ENCODE data around the gene ZNF883.

DNA sequence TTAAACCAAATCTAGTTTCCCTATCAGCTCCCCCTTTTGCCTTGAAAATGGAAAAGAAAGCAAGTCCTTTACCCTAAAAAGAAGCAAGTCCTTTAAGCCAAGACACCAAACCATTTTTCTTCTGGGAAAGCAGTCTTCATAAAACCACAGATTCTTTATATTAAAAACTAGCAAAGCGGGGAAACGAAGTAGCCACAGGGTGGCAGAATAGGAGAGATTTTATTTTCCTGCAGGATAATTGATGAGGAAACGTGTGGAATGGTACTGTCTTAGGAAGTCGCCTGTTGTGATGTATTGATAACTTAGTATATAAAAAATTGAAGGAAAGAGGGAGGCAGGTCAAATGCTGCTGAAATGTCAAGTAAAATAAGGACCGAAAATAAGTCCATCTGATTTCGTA is 41.1 kb downstream of the ZNF883 start:
- no peak for TF ChIP-seq SIN3A (IDR thresholded peaks at IDR 0.05; ENCODE audit: borderline replicate concordance, insufficient read depth, low read length)
- TF ChIP-seq TAF1 (IDR thresholded peaks at IDR 0.05; ENCODE audit: borderline replicate concordance, insufficient read depth, low read length): no peak
- no peak for TF ChIP-seq POLR2AphosphoS5 (IDR thresholded peaks at IDR 0.05; ENCODE audit: low read depth, low read length)
- TF ChIP-seq REST (IDR thresholded peaks at IDR 0.05; ENCODE audit: insufficient read depth in 1 of 2, low read depth in 2 of 2, low read length in 2 of 2): no peak
- no peak for TF ChIP-seq FOXP2 (optimal IDR thresholded peaks at IDR 0.05; ENCODE audit: borderline replicate concordance, extremely low read depth, extremely low read length, insufficient read depth)
